NB4 (cell line): ENCODE measurements around the gene ADAMTSL2.

ENCODE experiments used
- POLR2A ChIP-seq: IDR thresholded peaks from 2 replicates; pipeline ENCODE4 v1.6.1; 2011; ENCODE audit warnings: mild to moderate bottlenecking; ENCODE audit not compliant: insufficient read length; ENCODE audit errors: extremely low read depth
- TF ChIP-seq, protein P1 (sequence below): IDR thresholded peaks from one replicate; pipeline ENCODE4 v1.5.1; 2012; ENCODE audit warnings: low read depth, low read length
- TF ChIP-seq, protein P2 (sequence below): IDR thresholded peaks from 2 replicates; pipeline ENCODE4 v1.6.1; 2011; ENCODE audit warnings: low read depth, low read length

DNA sequence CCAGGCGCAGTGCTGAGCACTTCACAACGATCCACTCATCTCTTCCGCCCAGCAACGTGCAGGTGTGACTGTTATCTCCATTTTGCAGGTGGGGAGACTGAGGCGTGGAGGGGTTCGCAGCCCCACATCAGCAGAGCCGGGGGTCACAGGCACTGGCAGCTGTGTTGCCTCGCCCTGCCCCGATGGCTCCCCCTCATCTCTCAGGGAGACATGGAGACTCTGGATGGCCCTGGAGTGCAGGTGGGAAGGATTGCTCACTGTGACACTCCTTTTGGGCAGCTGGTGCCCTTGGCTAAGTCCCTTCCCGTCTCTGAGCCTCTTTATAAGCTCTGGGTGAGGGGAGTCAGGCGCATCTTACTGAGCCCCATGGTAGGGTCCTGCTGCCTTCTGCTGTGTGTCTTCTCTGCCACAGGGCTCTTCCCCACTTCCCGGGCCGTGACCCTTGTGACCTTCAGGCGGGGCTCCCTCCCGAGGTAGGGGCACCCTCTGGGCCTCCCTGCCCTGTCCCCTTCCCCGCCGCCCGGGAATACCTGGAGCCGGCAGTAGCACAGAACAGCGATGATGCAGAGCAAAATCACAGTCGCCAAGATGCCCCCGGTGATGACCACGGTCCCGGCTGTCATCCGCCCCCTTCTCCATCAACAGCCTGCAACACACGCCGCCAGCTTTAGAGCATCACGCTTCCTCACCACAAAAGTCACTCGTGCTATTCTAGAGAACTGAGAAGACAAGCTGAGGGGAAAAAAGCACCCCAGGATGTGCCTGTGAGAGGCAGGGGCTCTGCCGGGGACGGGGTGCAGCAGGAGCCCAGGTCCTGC lies 45.3 kb downstream of the ADAMTSL2 start:
- TF ChIP-seq POLR2A, result no peak
- TF ChIP-seq, protein P1, sequence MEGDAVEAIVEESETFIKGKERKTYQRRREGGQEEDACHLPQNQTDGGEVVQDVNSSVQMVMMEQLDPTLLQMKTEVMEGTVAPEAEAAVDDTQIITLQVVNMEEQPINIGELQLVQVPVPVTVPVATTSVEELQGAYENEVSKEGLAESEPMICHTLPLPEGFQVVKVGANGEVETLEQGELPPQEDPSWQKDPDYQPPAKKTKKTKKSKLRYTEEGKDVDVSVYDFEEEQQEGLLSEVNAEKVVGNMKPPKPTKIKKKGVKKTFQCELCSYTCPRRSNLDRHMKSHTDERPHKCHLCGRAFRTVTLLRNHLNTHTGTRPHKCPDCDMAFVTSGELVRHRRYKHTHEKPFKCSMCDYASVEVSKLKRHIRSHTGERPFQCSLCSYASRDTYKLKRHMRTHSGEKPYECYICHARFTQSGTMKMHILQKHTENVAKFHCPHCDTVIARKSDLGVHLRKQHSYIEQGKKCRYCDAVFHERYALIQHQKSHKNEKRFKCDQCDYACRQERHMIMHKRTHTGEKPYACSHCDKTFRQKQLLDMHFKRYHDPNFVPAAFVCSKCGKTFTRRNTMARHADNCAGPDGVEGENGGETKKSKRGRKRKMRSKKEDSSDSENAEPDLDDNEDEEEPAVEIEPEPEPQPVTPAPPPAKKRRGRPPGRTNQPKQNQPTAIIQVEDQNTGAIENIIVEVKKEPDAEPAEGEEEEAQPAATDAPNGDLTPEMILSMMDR, result no peak
- TF ChIP-seq, protein P2, sequence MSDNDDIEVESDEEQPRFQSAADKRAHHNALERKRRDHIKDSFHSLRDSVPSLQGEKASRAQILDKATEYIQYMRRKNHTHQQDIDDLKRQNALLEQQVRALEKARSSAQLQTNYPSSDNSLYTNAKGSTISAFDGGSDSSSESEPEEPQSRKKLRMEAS, result no peak
